Inferior parietal cortex (tissue), 1 donor: Measurements from ENCODE around the gene EXOSC10.
"Not testable (repeated sequence)": the region's sequence is repeated elsewhere in the genome, so short reads cannot be mapped to it uniquely, and the experiment has no call there.

Experiments used
- DNase-seq: peaks from one replicate; pipeline ENCODE4 v3.0.0-alpha.2; 2016; ENCODE audit errors: extremely low spot score

The EXOSC10 gene

GRCh38 chr1:11061652-11062365 lies 37.9 kb downstream of the EXOSC10 start:
- DNase-seq, result no peak

GRCh38 chr1:11059968-11060830 lies 39.5 kb downstream of the EXOSC10 start, which contains the start of gene SRM:
Gene SRM, minus strand, starts transcription at chr1:11060018. Its CDS starts 75 bp downstream, at chr1:11059943.
- peak; percentile 87 for DNase-seq

- DNase-seq, result no peak
Observed at GRCh38 chr1:11059155-11059967, 40.3 kb downstream of the EXOSC10 start.

- DNase-seq, result no peak
Observed at GRCh38 chr1:11058595-11059154, 41.0 kb downstream of the EXOSC10 start.

- no peak for DNase-seq
Observed at GRCh38 chr1:11058026-11058425, 41.6 kb downstream of the EXOSC10 start.

GRCh38 chr1:11057477-11057876 lies 42.2 kb downstream of the EXOSC10 start:
- no peak for DNase-seq

- DNase-seq, result no peak
Observed at GRCh38 chr1:11056504-11056903, 43.2 kb downstream of the EXOSC10 start.

GRCh38 chr1:11055676-11056075 lies 44.0 kb downstream of the EXOSC10 start:
- no peak for DNase-seq

- DNase-seq, result no peak
Observed at GRCh38 chr1:11054666-11055065, 45.0 kb downstream of the EXOSC10 start.

- DNase-seq, result no peak
Observed at GRCh38 chr1:11054181-11054580, 45.5 kb downstream of the EXOSC10 start.

- no peak for DNase-seq
Observed at GRCh38 chr1:11053758-11054137, 45.9 kb downstream of the EXOSC10 start.

- no peak for DNase-seq
Observed at GRCh38 chr1:11052839-11053757, 46.6 kb downstream of the EXOSC10 start.

- no peak for DNase-seq
Observed at GRCh38 chr1:11051781-11052511, 47.7 kb downstream of the EXOSC10 start.

GRCh38 chr1:11051121-11051520 lies 48.5 kb downstream of the EXOSC10 start:
- not testable (repeated sequence) for DNase-seq

GRCh38 chr1:11046625-11047365 lies 52.9 kb downstream of the EXOSC10 start, which contains the start of gene MASP2:
Gene MASP2, minus strand, starts transcription at chr1:11047239. Its CDS starts 32 bp downstream, at chr1:11047207.
- no peak for DNase-seq

- no peak for DNase-seq
Observed at GRCh38 chr1:11046270-11046566, 53.5 kb downstream of the EXOSC10 start.

- DNase-seq, result no peak
Observed at GRCh38 chr1:11045428-11046269, 54.0 kb downstream of the EXOSC10 start.

- no peak for DNase-seq
Observed at GRCh38 chr1:11044849-11045427, 54.7 kb downstream of the EXOSC10 start.
